Tibial nerve (tissue), 3 donors: ENCODE results near the gene ATP1A2.

Source experiments
- POLR2A ChIP-seq, 2 donors: fragments of 450-650 bp; IDR thresholded peaks; one replicate each; pipeline ENCODE4 v1.6.1; 2017; ENCODE audit warnings: antibody characterized with exemption in 2 of 2, mild to moderate bottlenecking in 2 of 2, moderate library complexity in 2 of 2
- TF ChIP-seq, protein P1 (sequence below), 5 experiments: fragments of 200-600 bp in 3 of 5; fragments of 450-650 bp in 2 of 5; sonication (generic) in 3 of 5; IDR thresholded peaks; one replicate each; pipeline ENCODE4 v1.5.1; 2016 to 2019; ENCODE audit warnings: antibody characterized with exemption in 5 of 5, mild to moderate bottlenecking in 3 of 5, moderate library complexity in 2 of 5

GRCh38 chr1:160094806-160095205 lies 20.8 kb upstream of the ATP1A2 start:
- TF ChIP-seq POLR2A (IDR thresholded peaks at IDR 0.05) = no peak
- TF ChIP-seq, protein P1, sequence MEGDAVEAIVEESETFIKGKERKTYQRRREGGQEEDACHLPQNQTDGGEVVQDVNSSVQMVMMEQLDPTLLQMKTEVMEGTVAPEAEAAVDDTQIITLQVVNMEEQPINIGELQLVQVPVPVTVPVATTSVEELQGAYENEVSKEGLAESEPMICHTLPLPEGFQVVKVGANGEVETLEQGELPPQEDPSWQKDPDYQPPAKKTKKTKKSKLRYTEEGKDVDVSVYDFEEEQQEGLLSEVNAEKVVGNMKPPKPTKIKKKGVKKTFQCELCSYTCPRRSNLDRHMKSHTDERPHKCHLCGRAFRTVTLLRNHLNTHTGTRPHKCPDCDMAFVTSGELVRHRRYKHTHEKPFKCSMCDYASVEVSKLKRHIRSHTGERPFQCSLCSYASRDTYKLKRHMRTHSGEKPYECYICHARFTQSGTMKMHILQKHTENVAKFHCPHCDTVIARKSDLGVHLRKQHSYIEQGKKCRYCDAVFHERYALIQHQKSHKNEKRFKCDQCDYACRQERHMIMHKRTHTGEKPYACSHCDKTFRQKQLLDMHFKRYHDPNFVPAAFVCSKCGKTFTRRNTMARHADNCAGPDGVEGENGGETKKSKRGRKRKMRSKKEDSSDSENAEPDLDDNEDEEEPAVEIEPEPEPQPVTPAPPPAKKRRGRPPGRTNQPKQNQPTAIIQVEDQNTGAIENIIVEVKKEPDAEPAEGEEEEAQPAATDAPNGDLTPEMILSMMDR (IDR thresholded peaks at IDR 0.05) = no peak
